ENCODE results near the gene FBXO8.

DNA sequence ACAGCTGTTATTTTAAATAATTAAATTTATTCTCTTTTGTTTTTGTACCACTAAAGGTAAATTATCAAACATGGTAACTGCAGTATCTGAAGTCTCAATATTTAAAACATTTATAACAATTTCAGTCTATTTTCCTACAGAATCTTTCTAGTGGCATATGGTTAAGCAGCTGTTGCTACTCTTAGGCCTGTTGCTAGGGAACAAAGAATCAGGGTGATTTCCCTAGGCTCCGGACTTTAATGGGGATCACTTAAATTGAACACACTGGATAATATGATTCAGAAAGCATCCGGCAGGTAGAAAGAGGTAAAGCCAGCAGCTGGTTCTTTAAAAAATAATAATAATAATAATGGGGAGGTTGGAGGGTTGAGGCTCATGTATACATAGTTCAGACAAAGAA lies 17.6 kb downstream of the FBXO8 start:
- TF ChIP-seq EZH2 (IDR thresholded peaks at IDR 0.05) = no peak
- TF ChIP-seq, protein P1, sequence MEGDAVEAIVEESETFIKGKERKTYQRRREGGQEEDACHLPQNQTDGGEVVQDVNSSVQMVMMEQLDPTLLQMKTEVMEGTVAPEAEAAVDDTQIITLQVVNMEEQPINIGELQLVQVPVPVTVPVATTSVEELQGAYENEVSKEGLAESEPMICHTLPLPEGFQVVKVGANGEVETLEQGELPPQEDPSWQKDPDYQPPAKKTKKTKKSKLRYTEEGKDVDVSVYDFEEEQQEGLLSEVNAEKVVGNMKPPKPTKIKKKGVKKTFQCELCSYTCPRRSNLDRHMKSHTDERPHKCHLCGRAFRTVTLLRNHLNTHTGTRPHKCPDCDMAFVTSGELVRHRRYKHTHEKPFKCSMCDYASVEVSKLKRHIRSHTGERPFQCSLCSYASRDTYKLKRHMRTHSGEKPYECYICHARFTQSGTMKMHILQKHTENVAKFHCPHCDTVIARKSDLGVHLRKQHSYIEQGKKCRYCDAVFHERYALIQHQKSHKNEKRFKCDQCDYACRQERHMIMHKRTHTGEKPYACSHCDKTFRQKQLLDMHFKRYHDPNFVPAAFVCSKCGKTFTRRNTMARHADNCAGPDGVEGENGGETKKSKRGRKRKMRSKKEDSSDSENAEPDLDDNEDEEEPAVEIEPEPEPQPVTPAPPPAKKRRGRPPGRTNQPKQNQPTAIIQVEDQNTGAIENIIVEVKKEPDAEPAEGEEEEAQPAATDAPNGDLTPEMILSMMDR (IDR thresholded peaks at IDR 0.05) = no peak
